Smooth muscle cell (in vitro differentiated cells): ENCODE data around the gene COL25A1. TPM values are rescaled to one million over a fixed set of nuclear protein-coding genes. Genes with fewer than 3 reads are reported as not detected.

Experiments used
- DNase-seq: peaks from one replicate; lab custom pipeline; 2025; ENCODE audit not compliant: unreplicated experiment; lab: John Stamatoyannopoulos, UW
- H2AFZ ChIP-seq: fragments of 200-600 bp; sonication (generic); 2 replicates; pipeline ENCODE4 v1.6.0; 2016; ENCODE audit warnings: antibody characterized with exemption, low read depth, mild to moderate bottlenecking
- H3F3A ChIP-seq: fragments of 200-600 bp; sonication (generic); 2 replicates; pipeline ENCODE4 v1.6.0; 2017; ENCODE audit warnings: antibody characterized with exemption, low read depth
- H3K27ac ChIP-seq: fragments of 200-600 bp; sonication (generic); 2 replicates; pipeline ENCODE4 v1.5.1; 2016; ENCODE audit warnings: low read depth, mild to moderate bottlenecking
- H3K27me3 ChIP-seq: fragments of 200-600 bp; sonication (generic); 2 replicates; pipeline ENCODE4 v1.6.1; 2016; ENCODE audit warnings: low read depth, mild to moderate bottlenecking
- H3K36me3 ChIP-seq: fragments of 200-600 bp; sonication (generic); 2 replicates; pipeline ENCODE4 v1.5.1; 2016; ENCODE audit warnings: low read depth
- H3K4me1 ChIP-seq: fragments of 200-600 bp; sonication (generic); 2 replicates; pipeline ENCODE4 v1.5.1; 2016; ENCODE audit warnings: low read depth
- H3K4me2 ChIP-seq: fragments of 200-600 bp; sonication (generic); 2 replicates; pipeline ENCODE4 v1.6.0; 2016; ENCODE audit warnings: mild to moderate bottlenecking
- H3K4me3 ChIP-seq: fragments of 200-600 bp; sonication (generic); 2 replicates; pipeline ENCODE4 v1.5.1; 2016; ENCODE audit warnings: mild to moderate bottlenecking
- H3K79me2 ChIP-seq: fragments of 200-600 bp; sonication (generic); 2 replicates; pipeline ENCODE4 v1.6.0; 2016; ENCODE audit warnings: low read depth, mild to moderate bottlenecking
- H3K9ac ChIP-seq: fragments of 200-600 bp; sonication (generic); 2 replicates; pipeline ENCODE4 v1.6.0; 2016; ENCODE audit warnings: low read depth
- H3K9me3 ChIP-seq: fragments of 200-600 bp; sonication (generic); replicated peaks from 2 replicates; pipeline ENCODE4 v1.5.1; 2016; ENCODE audit warnings: low read depth
- H4K20me1 ChIP-seq: fragments of 200-600 bp; sonication (generic); 2 replicates; pipeline ENCODE4 v1.6.0; 2016; ENCODE audit warnings: low read depth
- CTCF ChIP-seq: fragments of 200-600 bp; sonication (generic); IDR thresholded peaks from 2 replicates; pipeline ENCODE4 v1.5.1; 2017; ENCODE audit warnings: borderline replicate concordance, mild to moderate bottlenecking, antibody characterized with exemption; ENCODE audit not compliant: insufficient read depth, poor library complexity, severe bottlenecking
- WGBS: methylation state at CpG from one replicate; pipeline ENCODE4 v1.1.7; 2016; ENCODE audit warnings: low lambda C conversion rate; 5-methylcytosine and 5-hydroxymethylcytosine counted together
- polyA plus RNA-seq: library from polyadenylated mRNA; unstranded; fragments of >200 nt; fragmentation: Nextera tagmentation; extraction: Ambion mirVana; gene quantifications from 2 replicates; pipeline ENCODE4 v1.2.1, GENCODE V29; 2016
- total RNA-seq: library from RNA; depleted of rRNA; stranded (reverse); fragments of >200 nt; gene quantifications from 2 replicates; pipeline ENCODE4 v1.2.3, GENCODE V29; 2014

The COL25A1 gene
- total and polyA plus RNA-seq, 2 experiments from 2014 or later = 2.9 to 4.7 TPM

DNA sequence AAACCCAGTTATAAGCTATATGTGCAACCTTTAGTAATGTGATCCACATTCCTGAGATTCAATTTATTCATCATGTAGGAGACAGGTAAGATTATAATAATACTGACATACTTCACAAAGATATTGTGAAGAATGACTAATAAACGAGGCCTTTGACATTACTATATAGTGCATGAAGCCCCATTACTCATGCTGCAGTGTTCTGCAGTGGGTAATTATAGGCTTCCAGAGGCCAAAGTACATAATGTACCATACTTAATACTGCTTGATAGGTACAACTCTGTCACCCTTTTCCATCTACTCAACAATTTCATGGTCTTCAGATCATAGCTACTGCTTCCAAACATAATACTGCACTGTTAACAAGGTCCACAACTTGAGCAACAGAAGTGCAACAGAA is 68.9 kb downstream of the COL25A1 start:
- Histone ChIP-seq H3K79me2 (no peaks in the 10 kb centered on the region), H3K27me3 (no peaks in the 10 kb centered on the region), H3K9me3 (no peaks in the 10 kb centered on the region), H4K20me1 (no peaks in the 10 kb centered on the region), H3K27ac (no peak overlapping the region), H3K9ac (no peak overlapping the region), H3F3A (no peaks in the 10 kb centered on the region), H3K4me2 (no peak overlapping the region), H3K4me3 (no peak overlapping the region), H3K4me1 (no peaks in the 10 kb centered on the region), H3K36me3 (no peaks in the 10 kb centered on the region), H2AFZ (no peak overlapping the region)
- WGBS = 77% methylated on average over 1 of the region's 1 CpG
- no peak for DNase-seq
- no peak for TF ChIP-seq CTCF

- Histone ChIP-seq H3K36me3 (no peaks in the 10 kb centered on the region), H3K4me2 (no peak overlapping the region), H4K20me1 (no peaks in the 10 kb centered on the region), H3K79me2 (no peaks in the 10 kb centered on the region), H3F3A (no peaks in the 10 kb centered on the region), H3K9me3 (no peaks in the 10 kb centered on the region), H3K27me3 (no peaks in the 10 kb centered on the region), H2AFZ (no peak overlapping the region), H3K4me3 (no peak overlapping the region), H3K4me1 (no peaks in the 10 kb centered on the region), H3K27ac (no peak overlapping the region), H3K9ac (no peak overlapping the region)
- WGBS = 96% methylated on average over 1 of the region's 1 CpG
- no peak for DNase-seq
- no peak for TF ChIP-seq CTCF
Measured at GRCh38 chr4:109232681-109233080, 69.8 kb downstream of the COL25A1 start.

- Histone ChIP-seq H4K20me1 (no peaks in the 10 kb centered on the region), H3K4me2 (no peak overlapping the region), H3K4me3 (no peak overlapping the region), H3K4me1 (no peaks in the 10 kb centered on the region), H3K36me3 (no peaks in the 10 kb centered on the region), H3K79me2 (no peaks in the 10 kb centered on the region), H2AFZ (no peak overlapping the region), H3F3A (no peaks in the 10 kb centered on the region), H3K27me3 (no peaks in the 10 kb centered on the region), H3K9me3 (no peaks in the 10 kb centered on the region), H3K27ac (no peak overlapping the region), H3K9ac (no peak overlapping the region)
- WGBS = 88% methylated on average over 1 of the region's 1 CpG
- no peak for TF ChIP-seq CTCF
- DNase-seq = no peak
Measured at GRCh38 chr4:109231331-109231730, 71.1 kb downstream of the COL25A1 start.

- H3F3A ChIP-seq = no peaks in the 10 kb centered on the region
- no peak for TF ChIP-seq CTCF
- no peaks in the 10 kb centered on the region for H3K79me2 ChIP-seq
- H3K4me2 ChIP-seq = no peak overlapping the region
- H2AFZ ChIP-seq = no peak overlapping the region
- H3K9me3 ChIP-seq = no peaks in the 10 kb centered on the region
- H3K27ac ChIP-seq = no peak overlapping the region
- WGBS = 92% methylated on average over 2 of the region's 2 CpGs
- H4K20me1 ChIP-seq = no peaks in the 10 kb centered on the region
- H3K36me3 ChIP-seq = no peaks in the 10 kb centered on the region
- no peak for DNase-seq
- H3K9ac ChIP-seq = no peak overlapping the region
- H3K27me3 ChIP-seq = no peaks in the 10 kb centered on the region
- H3K4me1 ChIP-seq = no peaks in the 10 kb centered on the region
- H3K4me3 ChIP-seq = no peak overlapping the region
Measured at GRCh38 chr4:109229028-109229427, 73.4 kb downstream of the COL25A1 start.
